HG02678 (cell line): Measurements from ENCODE around the gene OTUD6A.
A peak's percentile ranks its signal among the peaks of the same experiment; 100 is the strongest.

Experiments used
- ATAC-seq: cut with Tn5 transposase; IDR thresholded peaks from one replicate; pipeline ENCODE4 v1.9.1; 2021; ENCODE audit warnings: mild to moderate bottlenecking, moderate library complexity; ENCODE audit not compliant: unreplicated experiment

The OTUD6A gene

GRCh38 chrX:70062076-70062475 lies at the start of gene OTUD6A:
Gene OTUD6A (plus strand): TSS chrX:70062457. CDS start chrX:70062525, 68 bp downstream.
- ATAC-seq = no peak

- ATAC-seq = no peak
Observed at GRCh38 chrX:70012756-70013155, 49.5 kb upstream of the OTUD6A start.

- no peak for ATAC-seq
Observed at GRCh38 chrX:70013466-70014381, 48.5 kb upstream of the OTUD6A start.

GRCh38 chrX:70016513-70016912 lies 45.7 kb upstream of the OTUD6A start:
- ATAC-seq = no peak

- ATAC-seq = no peak
Observed at GRCh38 chrX:70022616-70023015, 39.6 kb upstream of the OTUD6A start.

GRCh38 chrX:70025464-70025863 lies 36.8 kb upstream of the OTUD6A start:
- no peak for ATAC-seq

GRCh38 chrX:70026112-70026850 lies 36.0 kb upstream of the OTUD6A start:
- no peak for ATAC-seq

- no peak for ATAC-seq
Observed at GRCh38 chrX:70026851-70027200, 35.4 kb upstream of the OTUD6A start.

GRCh38 chrX:70029863-70030262 lies 32.4 kb upstream of the OTUD6A start:
- ATAC-seq = no peak

- ATAC-seq = peak; percentile 74
Observed at GRCh38 chrX:70030301-70030767, 31.9 kb upstream of the OTUD6A start.

GRCh38 chrX:70032792-70033191 lies 29.5 kb upstream of the OTUD6A start:
- no peak for ATAC-seq

GRCh38 chrX:70033348-70034051 lies 28.8 kb upstream of the OTUD6A start:
- ATAC-seq = no peak

- no peak for ATAC-seq
Observed at GRCh38 chrX:70034646-70035045, 27.6 kb upstream of the OTUD6A start.

GRCh38 chrX:70038515-70038914 lies 23.7 kb upstream of the OTUD6A start:
- no peak for ATAC-seq

GRCh38 chrX:70038951-70039350 lies 23.3 kb upstream of the OTUD6A start:
- no peak for ATAC-seq

- no peak for ATAC-seq
Observed at GRCh38 chrX:70039758-70040157, 22.5 kb upstream of the OTUD6A start.

GRCh38 chrX:70041993-70042392 lies 20.3 kb upstream of the OTUD6A start:
- no peak for ATAC-seq

GRCh38 chrX:70042399-70043371 lies 19.6 kb upstream of the OTUD6A start:
- no peak for ATAC-seq

GRCh38 chrX:70043685-70044084 lies 18.6 kb upstream of the OTUD6A start:
- no peak for ATAC-seq
